NCI-H1436 treated with DMSO at 0.1 percent for 48 hours (cell line): ENCODE measurements around the gene TLCD4.

Experiments
- DNase-seq: peaks from one replicate; lab custom pipeline; 2025; lab: John Stamatoyannopoulos, UW

TLCD4 gene

DNA sequence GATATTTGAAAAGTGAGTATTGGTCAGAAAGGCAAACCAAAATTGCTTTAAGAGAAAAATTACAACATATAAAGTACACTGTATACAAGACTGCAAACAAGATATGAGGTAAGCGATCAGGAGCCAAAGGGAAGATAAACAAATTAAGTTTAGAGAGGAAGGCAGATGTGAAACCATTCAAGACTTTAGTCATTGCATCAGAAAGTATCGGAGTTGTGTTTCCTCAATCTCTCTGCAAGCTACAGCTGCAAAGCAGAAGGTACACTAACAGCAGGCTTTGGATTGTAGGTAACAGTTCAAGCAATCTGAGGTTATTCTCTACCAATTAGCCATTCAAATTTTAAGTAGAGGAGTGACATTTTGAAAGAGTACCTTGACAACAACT lies 21.3 kb upstream of the TLCD4 start:
- no peak for DNase-seq

DNA sequence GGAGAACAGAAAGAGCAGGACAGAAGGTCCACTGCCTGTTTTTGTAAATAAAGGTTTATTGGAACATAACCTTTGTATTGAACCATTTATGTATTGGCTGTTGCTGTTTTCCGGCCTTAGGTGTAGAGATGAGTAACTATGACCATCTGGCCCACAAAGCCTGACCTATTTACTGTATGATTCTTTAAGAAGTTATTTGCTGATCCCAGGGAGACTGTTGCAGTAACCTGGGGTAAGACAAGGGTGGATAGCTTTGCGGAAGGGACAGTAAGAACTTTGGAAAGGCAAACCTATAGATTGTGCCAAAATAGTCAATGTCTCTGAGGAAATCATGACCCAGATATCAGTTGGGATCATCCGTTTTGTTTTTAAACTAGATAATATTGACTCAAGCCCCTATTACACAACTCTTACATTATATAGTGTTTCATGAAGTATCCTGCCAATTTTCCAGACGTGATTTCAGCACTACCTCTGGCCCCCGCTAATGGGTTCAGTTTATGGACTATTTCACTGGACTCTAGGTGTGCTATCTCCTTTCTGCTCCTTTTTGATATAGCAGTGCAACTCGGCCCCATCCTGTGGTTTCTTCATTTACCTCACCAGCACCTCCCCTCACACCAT lies 20.8 kb upstream of the TLCD4 start:
- no peak for DNase-seq

DNA sequence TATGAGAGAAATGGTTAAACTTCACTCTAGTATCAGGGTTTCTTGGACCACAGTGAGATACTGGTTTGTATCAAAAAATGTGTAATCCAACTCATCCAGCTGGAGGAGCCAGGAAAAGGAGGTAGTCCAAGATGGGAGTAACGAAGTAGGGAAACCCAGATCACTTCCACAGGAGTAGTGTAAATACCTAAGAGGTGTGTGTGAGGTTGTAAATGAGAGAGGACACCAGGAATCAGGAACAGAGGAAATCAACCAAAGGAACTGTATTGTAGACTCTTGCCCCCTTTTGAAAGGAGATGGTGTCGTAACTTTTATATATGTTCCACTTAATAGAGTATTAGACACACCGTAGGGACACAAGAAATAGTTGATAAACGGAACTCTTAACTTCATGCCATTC lies 19.7 kb upstream of the TLCD4 start:
- no peak for DNase-seq

DNA sequence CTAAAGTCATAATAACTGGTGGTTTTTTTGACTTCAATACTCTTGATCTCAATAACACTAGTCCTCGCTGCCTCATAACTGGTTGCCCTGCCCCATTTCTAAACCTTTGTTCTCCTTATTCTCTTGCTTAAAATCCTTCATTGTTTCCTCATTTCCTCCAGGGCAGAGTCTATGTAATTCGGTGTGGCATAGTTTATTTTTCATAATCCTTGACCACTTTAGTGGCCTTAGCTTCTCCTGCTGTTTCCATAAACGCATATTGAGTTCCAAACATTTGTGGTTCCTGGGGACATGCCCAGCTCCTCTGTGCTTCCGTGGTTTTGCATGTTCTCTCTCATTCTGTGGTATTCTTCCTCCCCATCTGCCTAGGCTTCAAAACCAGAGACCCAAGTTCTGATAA lies 19.0 kb upstream of the TLCD4 start:
- DNase-seq: no peak

DNA sequence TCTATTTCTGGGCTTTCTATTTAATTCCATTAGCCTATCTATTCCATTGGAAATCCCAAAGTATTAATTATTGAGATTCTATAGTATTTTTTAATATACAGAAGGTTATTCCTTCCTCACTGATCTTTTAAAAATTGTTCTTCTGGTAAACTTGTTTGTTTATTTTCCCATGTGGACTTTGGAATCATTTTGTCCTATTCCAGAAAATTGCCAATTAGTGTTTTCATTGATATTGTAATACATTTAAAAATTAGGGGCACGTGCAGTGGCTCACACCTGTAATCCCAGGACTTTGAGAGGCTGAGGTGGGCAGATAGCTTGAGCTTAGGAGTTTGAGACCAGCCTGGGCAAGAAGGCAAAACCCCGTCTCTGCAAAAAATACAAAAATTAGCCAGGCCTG lies 8.4 kb upstream of the TLCD4 start:
- no peak for DNase-seq

DNA sequence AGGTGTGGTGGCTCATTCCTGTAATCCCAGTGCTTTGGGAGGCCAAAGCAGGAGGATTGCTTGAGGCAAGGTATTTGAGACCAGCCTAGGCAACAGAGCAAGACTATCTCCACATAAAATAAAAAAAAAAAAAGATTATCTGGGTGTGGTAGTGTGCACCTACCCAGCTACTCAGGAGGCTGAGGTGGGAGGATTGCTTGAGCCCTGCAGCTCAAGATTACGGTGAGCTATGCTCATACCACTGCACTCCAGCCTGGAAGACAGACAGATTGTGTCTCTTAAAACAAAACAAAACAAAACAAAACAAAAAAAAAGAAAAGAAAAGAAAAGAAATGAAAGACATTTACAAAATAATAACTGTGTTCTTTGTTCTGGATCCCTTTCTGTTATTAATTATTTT lies 6.1 kb upstream of the TLCD4 start:
- no peak for DNase-seq

DNA sequence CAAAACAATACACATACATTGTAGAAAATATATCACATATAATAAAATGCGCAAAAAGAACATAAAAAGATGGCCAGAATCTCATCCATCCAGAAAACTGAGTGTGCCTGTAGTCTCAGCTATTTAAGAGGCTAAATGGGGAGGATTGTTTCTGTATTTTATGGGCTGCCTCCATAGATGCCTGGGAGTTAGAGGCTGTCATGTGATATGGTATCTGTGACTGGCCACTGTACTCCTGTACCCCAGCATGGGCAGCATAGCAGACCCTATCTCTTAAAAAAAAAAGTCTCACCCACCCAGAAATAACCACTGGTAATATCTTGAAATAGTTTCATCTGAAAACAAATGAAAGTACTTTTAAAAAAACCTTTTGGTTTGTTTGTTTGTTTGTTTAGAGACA lies 3.5 kb upstream of the TLCD4 start:
- DNase-seq: no peak

DNA sequence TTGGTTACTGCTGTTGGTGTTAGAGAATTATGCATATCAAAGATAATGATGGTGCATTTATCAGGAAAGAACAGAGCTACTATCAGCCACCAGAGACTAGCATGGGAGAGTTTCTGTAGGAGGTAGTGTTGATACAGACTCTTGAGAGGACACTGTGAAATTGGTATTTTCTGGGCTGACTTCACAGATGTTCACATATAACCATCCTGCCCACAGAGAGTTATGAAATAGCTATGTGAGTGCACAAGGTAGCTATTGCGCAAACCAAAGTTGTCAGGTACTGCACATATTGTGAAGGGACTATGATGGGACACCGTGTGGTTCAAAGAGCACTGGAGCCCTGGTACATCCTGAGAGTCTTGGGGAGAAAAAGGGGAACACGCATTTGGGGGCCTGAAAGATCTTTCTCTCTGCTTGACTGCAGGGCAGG lies 1.4 kb upstream of the TLCD4 start:
- DNase-seq: no peak

DNA sequence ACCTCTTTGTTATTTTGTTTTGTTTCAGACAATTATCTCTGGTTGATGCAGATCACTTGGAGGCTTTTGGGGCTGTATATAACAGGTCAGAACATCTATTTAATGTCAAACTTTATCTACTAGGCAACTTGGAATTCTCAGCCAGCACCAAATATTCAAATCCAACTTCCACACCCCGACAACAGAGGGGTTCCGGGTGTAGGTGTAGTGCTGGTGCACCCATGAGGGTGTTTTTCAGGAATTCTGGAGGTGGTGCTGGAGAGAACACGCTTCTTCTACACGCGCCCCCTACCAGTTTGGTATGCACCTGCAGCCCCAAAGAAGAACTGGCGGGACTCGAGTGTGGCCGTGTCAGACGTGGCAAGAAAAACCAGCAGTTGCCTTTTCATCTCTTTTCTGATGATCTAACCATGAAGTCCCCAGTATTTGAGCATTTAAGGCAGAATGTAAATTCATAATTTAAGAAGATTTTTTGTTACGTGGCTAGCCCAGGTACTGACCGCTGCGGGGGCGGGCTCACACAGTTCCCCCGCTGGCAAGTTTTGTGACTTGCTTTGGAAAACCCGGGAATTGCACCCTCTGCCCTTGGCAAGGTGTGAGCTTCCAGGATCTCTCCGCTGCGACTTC lies 462 bp upstream of the TLCD4 start:
- DNase-seq: no peak

DNA sequence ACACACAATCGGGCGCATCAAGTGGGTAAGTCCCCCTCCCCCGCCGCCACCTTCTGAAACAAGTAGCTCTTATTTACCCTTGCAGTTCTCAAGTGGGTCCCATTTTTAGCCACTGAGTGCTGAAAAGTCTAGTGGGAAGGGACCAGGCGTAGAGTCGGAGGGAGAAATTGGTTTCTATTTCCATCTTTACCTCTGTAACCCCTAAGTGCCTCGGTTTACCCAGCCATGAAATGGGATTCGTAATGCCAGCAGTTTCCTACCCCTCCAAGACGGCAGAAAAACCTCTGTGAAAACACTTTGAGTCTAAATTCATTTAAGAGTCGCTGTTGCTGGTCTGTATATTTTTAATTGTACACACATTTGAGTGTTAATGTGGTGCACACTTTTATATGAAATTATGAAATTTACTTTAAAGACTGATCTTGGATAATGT lies 928 bp downstream of the TLCD4 start:
- no peak for DNase-seq

DNA sequence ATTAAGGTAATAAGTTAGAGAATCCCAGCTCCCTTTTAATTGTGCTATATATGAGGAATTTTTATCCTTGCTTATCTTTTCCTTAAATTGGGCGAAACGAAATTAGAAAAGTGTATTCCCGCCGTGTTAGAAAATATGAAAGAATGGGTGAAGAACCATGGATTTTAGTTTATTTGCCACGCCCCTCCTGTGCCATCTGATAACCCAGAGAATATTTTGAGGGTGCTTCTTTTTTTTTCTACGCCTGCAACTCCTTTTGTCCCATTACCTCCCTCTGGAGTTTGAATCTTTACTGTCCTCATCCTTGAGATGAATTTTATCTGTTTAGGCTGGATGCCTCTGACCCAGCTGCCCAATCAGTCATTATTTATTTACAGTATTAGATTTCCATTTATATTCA lies 1.6 kb downstream of the TLCD4 start:
- DNase-seq: no peak

DNA sequence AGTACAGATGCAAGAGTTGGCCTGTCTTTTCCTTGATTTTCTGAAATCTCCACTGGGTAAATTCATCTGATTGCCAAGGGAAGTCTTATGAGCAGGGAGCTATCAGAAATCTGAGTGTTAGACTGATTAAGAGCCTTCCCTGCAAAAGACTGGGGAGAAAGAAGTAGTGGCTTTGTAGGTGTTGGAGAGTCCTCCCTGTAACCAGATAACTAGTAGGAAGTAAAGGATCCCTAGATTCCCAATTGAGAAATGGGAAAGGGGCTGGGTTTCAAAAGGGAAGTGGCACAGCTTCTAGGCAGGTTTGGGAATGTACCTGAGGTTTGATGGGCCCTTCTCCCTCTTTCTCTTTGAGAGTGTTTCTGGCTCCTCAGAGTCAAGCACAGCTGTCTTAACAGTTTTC lies 2.1 kb downstream of the TLCD4 start:
- DNase-seq: no peak

DNA sequence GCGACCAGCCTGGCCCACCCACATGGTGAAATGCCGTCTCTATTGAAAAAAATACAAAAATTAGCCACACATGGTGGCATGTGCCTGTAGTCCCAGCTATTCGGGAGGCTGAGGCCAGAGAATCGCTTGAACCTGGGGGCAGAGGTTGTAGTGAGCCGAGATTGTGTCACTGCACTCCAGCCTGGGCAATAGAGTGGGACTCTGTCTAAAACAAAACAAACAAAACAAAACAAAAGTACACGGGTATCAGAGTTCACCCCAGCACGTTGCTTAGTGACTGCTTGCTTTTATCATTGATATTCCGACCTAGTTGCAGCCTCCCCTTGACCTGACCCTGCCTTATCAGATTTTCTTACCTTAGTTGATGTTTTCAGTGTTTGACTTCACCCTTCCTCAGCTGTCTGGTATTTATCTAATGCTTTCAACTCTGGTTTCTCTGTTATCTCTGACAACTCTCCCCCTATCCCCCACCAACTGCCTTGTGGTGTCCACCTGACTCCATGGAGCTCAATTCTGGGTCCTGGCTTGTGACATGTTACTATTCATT lies 5.1 kb downstream of the TLCD4 start:
- no peak for DNase-seq

DNA sequence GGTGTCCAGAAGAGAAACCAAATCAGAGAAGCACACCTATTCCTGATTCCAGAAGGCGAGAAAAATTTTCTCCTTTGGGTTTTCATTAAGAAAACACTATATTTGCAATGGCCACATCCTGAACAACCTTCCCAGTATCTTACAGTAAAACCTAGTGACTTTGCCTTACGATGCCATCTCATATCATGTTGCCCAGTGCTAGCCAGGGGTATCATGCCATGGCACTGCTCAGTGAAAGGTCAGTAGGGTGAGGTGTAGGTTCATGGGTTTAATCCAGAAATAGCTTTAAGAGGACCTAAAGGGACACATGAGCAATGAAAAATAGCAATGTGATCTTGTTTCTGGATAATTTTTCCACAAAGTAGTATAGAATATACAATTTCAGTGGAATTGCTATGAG lies 7.2 kb downstream of the TLCD4 start:
- no peak for DNase-seq

DNA sequence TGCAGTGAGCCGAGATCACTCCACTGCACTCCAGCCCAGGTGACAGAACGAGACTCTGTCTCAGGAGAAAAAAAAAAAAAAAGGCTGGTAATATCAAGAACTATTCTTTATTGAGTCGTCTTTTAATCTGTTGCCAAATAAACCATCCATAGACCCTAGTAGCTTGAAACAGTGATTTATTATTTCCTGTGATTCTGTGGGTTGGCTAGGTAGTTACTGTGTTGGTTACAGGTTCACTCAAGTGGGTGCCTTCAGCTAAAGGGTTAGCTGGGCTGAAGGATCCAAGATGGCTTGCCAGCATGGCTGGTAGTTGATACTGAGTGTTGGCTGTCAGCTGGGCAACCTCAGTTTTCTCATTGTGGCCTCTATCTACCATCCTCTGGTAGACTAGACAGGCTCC lies 9.2 kb downstream of the TLCD4 start:
- no peak for DNase-seq

DNA sequence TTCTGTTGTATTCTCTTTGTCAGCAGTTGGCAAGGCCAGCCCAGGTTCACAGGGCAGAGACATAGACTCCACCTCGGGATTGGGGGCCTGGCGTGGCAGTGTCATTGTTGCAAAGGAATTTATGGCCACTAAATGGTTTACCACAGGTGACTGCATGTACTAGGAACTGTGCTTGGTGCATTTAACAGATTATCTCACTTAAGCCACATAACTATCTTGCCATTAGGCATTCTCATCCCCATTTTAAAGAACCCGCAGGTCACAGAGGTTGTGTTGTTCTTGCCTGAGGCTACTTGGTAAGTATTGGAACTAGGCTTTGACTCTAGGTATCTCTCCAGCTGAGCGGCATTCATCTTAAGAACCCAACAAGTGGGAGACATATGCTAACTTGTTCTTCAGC lies 9.7 kb downstream of the TLCD4 start:
- no peak for DNase-seq

DNA sequence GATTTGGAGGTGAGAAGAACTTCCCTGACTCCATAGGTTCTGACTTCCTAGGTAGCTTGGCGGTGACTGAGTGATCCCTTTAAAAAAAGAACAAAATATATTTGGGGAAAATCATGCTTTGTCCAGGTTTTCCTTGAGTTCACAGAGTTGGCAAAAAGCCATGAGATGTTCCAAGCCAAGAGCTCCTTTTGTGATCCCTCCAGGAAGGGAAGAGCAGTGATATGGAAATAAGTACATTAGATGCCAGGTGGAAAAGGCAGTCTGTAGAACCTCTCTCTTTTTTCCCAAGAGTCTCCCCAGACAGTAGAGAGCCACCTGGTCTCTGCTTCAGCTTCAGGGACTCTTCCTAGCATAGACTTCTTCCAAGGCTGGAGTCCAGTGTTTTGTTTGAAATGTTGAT lies 10.2 kb downstream of the TLCD4 start:
- DNase-seq: no peak

DNA sequence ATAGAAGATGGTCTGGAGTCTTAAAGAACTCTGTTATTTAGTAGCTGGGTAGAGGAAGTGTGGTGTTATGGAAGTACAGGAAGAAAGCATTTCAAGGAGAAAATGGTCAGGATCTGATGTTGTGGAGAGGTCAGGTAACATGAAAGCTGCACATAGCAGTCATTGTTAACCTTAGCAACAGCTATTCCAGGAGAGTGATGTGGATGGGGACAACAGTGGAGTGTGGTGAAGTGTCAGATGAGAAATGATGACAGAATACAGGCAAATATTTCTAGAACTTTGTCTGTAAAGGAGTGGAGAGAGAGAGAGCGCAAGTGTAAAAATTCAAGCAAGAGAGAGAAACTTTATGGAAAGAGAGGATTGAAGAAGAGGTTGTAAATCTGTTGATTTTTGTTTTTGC lies 15.6 kb downstream of the TLCD4 start:
- no peak for DNase-seq

DNA sequence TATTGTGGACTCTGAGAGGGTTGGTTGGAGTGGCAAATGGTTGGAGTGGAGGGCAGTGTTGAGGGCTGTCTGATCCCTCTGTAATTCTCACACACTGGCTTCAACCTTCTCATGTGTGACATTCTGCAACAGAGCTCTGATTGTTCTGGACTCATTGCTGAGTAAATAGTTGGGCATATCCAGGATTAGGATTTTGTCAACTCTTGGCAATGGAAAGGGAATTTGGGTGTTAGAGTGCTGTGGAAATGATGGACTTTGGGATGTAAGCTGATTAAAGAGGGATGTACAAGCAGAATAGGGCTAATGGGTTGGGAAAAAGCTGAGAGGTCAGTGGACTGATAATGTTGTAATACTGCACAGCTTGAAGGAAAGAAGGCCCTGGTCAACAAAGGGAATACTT lies 16.5 kb downstream of the TLCD4 start:
- DNase-seq: no peak

DNA sequence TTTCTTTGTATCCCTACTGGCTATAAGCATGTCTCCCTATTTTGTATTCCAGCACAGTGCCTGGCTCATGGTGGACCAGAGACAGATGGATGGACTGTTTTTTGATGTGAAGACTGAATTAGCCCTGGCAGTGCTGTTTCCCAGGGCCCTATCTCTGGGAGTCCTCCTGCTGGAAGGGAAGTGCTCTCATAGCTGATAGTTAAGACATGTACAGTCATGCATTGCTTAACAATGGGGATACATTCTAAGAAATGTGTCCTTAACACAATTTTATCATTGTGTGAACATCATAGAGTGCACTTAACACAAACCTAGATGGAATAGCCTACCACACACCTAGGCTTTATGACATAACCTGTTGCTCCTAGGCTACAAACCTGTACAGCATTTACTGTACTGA lies 21.1 kb downstream of the TLCD4 start:
- DNase-seq: no peak

DNA sequence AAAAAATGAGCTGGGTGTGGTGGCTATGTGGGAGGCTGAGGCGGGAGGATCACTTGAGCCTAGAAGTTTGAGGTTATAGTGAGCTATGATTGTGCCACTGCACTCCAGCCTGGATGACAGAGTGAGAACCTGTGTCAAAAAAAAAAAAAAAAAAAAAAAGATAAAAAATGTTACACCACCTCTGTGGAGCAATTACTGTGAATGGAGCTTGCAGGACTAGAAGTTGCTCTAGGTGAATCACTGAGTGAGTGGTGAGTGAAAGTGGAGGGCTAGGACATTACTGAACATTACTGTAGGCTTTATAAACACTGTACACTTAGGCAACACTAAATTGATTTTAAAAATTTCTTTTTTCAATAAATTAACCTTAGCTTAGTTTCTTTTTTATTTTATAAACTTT lies 21.9 kb downstream of the TLCD4 start:
- DNase-seq: no peak

DNA sequence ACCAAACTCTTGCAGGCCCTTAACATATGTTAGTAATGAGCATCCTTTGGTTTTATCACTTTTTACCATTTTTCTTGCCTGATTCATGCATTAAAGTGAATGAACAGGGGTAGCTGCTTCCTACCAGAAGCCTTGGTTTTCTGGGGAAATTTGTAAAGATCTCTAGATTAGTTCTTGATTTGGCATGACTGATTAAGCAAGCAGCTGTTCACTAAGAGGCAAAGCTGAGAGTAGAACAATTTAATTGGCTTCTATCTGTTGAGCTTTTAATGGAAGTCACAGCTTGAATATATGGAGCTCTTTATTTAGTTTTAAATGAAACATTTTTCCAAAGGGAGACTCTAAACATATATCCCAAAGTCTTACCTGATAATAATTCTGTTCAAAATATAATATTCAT lies 23.6 kb downstream of the TLCD4 start:
- DNase-seq: no peak

DNA sequence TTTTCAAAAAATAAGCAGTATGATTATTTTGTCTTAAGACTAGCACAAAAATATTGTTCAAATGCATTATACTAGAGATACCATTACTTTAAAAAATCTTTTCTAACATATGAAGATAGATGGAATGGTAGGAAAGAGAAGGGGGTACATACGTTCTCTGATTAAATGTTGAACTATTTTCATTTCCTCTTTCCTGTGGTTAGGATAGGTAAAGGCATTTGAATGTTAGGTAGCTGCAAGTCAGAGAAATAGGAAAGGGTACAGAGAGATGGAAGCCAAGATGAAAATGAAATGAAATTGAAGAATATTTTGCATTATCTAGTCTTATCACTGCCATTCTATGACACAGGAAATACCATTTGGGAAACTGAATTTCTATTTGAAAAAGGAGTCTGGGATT lies 28.3 kb downstream of the TLCD4 start:
- DNase-seq: no peak

DNA sequence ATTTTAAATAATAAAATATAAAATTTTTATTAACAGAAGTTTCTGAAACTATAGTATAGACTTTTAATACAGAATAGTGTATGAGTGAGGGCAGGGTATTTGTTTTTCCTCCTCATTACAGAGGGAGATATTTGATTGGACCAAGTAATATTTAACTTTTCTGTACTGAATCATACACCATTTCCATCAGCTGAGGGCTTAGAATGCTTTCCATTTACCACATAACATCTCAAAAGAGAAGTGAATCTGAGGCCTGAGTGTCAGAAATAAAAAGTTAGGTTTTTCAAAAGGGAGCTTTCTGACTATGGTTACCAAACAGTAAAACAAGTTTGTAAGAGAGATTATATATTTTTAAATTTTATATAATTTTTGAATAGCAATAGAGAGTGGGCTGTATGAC lies 29.5 kb downstream of the TLCD4 start:
- no peak for DNase-seq
